Placental epithelial cell (primary cell): ENCODE data around the gene SF1. TPM values are rescaled to one million over a fixed set of nuclear protein-coding genes. Genes with fewer than 3 reads are reported as not detected.

ENCODE experiments used
- total RNA-seq: library from RNA; depleted of rRNA; stranded (reverse); fragments of >200 nt; gene quantifications from 2 replicates; pipeline ENCODE4 v1.2.3, GENCODE V29; 2012

SF1 gene
- total RNA-seq: 97.7 and 105 TPM in 2 replicates

GRCh38 chr11:64778473-64779298 lies at the start of gene SF1:
Gene SF1, minus strand, starts transcription at chr11:64778542. Its CDS starts 150 bp downstream, at chr11:64778392.

GRCh38 chr11:64810271-64810890 lies 32.0 kb upstream of the SF1 start, which contains the start of gene MEN1:
Gene MEN1, minus strand, starts transcription at chr11:64810551. Its CDS starts 442 bp downstream, at chr11:64810109.

GRCh38 chr11:64803158-64803845 lies 25.0 kb upstream of the SF1 start, which contains the start of gene MAP4K2:
Gene MAP4K2, minus strand, starts transcription at chr11:64803214. Its CDS starts 65 bp downstream, at chr11:64803149.

GRCh38 chr11:64759722-64760719 lies 18.3 kb downstream of the SF1 start, which contains the start of gene PYGM:
Gene PYGM, minus strand, starts transcription at chr11:64759974. Its CDS starts 76 bp downstream, at chr11:64759898.

GRCh38 chr11:64743591-64744543 lies 34.5 kb downstream of the SF1 start, which contains the start of gene RASGRP2:
Gene RASGRP2, minus strand, starts transcription at chr11:64744142. Its CDS starts 1,276 bp downstream, at chr11:64742866.

GRCh38 chr11:64723117-64723906 lies 55.0 kb downstream of the SF1 start, which contains the start of gene NRXN2:
Gene NRXN2, minus strand, starts transcription at chr11:64723197. Its CDS starts 9,498 bp downstream, at chr11:64713699.

Other genes with a start within 250 kb of the SF1 start
- gene SLC22A11, start 222.6 kb downstream of the SF1 start, total RNA-seq: not detected in 2 replicates
- not detected in 2 replicates for gene SLC22A12, start 187.3 kb downstream of the SF1 start, total RNA-seq
- gene NRXN2, start 55.3 kb downstream of the SF1 start, total RNA-seq: 0.79 and 0.87 TPM in 2 replicates
- not detected in 2 replicates for gene RASGRP2, start 34.4 kb downstream of the SF1 start, total RNA-seq
- 0.22 and 0.39 TPM in 2 replicates for gene PYGM, start 18.6 kb downstream of the SF1 start, total RNA-seq
- gene MAP4K2, start 24.7 kb upstream of the SF1 start, total RNA-seq: 11.0 and 26.6 TPM in 2 replicates
- gene MEN1, start 32.0 kb upstream of the SF1 start, total RNA-seq: 25.9 and 31.3 TPM in 2 replicates
- 31.0 and 37.3 TPM in 2 replicates for gene CDC42BPG, start 66.1 kb upstream of the SF1 start, total RNA-seq
- 69.1 and 238 TPM in 2 replicates for gene EHD1, start 100.1 kb upstream of the SF1 start, total RNA-seq
- 18.8 and 28.5 TPM in 2 replicates for gene ATG2A, start 138.7 kb upstream of the SF1 start, total RNA-seq
- 10.2 and 16.7 TPM in 2 replicates for gene PPP2R5B, start 146.1 kb upstream of the SF1 start, total RNA-seq
- not detected in 2 replicates for gene GPHA2, start 157.4 kb upstream of the SF1 start, total RNA-seq
- gene MAJIN, start 193.6 kb upstream of the SF1 start, total RNA-seq: not detected in 2 replicates
- gene BATF2, start 218.4 kb upstream of the SF1 start, total RNA-seq: not detected in 2 replicates
- 89.9 and 96.4 TPM in 2 replicates for gene ARL2, start 235.6 kb upstream of the SF1 start, total RNA-seq
- 14.1 and 21.4 TPM in 2 replicates for gene SNX15, start 248.9 kb upstream of the SF1 start, total RNA-seq